Activated CD4-positive, alpha-beta T cell treated with anti-CD3 and anti-CD28 coated beads, Interleukin-2, amount 10 ng/mL, durations not matched to agents 24 days and 14 days (primary cell): ENCODE measurements around the gene DPH3. TPM values are rescaled to one million over a fixed set of nuclear protein-coding genes. Genes with fewer than 3 reads are reported as not detected.
A peak's percentile ranks its signal among the peaks of the same experiment; 100 is the strongest.

Experiments
- DNase-seq: peaks from one replicate; pipeline ENCODE4 v3.0.0; 2022
- H3K27ac Mint-ChIP-seq: one replicate; pipeline ENCODE4 v1.8.0; 2022; ENCODE audit warnings: mild to moderate bottlenecking, mixed read lengths
- H3K27me3 Mint-ChIP-seq: one replicate; pipeline ENCODE4 v1.8.0; 2022; ENCODE audit warnings: mixed read lengths
- H3K36me3 Mint-ChIP-seq: one replicate; pipeline ENCODE4 v1.8.0; 2022; ENCODE audit warnings: low read depth, mild to moderate bottlenecking, mixed read lengths
- H3K4me1 Mint-ChIP-seq: one replicate; pipeline ENCODE4 v1.8.0; 2021; ENCODE audit warnings: mixed read lengths
- H3K4me3 Mint-ChIP-seq: one replicate; pipeline ENCODE4 v1.8.0; 2022; ENCODE audit warnings: mild to moderate bottlenecking, moderate library complexity, mixed read lengths
- H3K9me3 Mint-ChIP-seq: one replicate; pipeline ENCODE4 v1.8.0; 2021; ENCODE audit warnings: mixed read lengths
- intact Hi-C: fragments of 100-400 bp; cut with micrococcal nuclease; formaldehyde crosslinking; loops from one replicate; pipeline ENCODE4 v1.15.1; 2023
- total RNA-seq: library from RNA; stranded (reverse); gene quantifications from 2 replicates; pipeline ENCODE4 v1.2.3, GENCODE V29; 2022

Gene DPH3
- total RNA-seq, 1 donor from 2014 or later: 30.1 TPM

GRCh38 chr3:16247282-16248061 lies 17.3 kb downstream of the DPH3 start:
- Mint-ChIP-seq H3K27me3 (no peaks in the 10 kb centered on the region), H3K27ac (no peak overlapping the region), H3K4me3 (no peak overlapping the region), H3K9me3 (no peaks in the 10 kb centered on the region), H3K4me1 (peaks cover 28% of the 10 kb centered on the region), H3K36me3 (no peaks in the 10 kb centered on the region)
- DNase-seq: peak; percentile 94
- intact Hi-C loops: loop anchor here (1.0 to 10.0 kb wide), 6 partner anchors 69 to 1140 kb away; no protein-coding TSS in a partner anchor

DNA sequence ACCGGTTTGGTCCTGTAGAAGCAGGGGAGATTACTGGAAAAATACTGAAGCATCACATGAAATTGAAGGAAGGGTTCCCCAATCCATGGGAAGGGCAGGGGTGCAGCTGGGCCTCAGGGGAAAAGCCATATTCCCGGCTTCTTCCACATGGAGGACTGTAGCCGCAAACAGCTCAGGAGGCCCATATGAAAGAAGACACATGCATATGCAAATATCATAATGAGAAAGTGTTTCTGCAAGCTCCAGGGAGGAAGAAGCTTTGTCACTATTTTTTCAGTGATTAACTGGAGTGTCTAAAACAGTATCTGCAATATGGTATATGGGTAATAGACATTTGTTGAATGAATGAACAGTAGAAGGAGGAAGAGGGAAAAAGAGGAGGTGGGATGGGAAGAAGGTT lies 19.1 kb downstream of the DPH3 start:
- intact Hi-C loops: loop anchor here (2.0 to 10.0 kb wide), 4 partner anchors 431 to 1138 kb away; no protein-coding TSS in a partner anchor
- Mint-ChIP-seq H3K4me1 (peaks cover 31% of the 10 kb centered on the region), H3K4me3 (no peak overlapping the region)

GRCh38 chr3:16243706-16244490 lies 20.8 kb downstream of the DPH3 start:
- H3K27ac Mint-ChIP-seq: peak overlapping the region; percentile 14
- H3K36me3 Mint-ChIP-seq: no peaks in the 10 kb centered on the region
- no peak overlapping the region for H3K4me3 Mint-ChIP-seq
- DNase-seq: no peak
- intact Hi-C loops: loop anchor here (10.0 kb wide), 1 partner anchor 609 kb away; no protein-coding TSS in a partner anchor
- H3K9me3 Mint-ChIP-seq: no peaks in the 10 kb centered on the region
- peaks cover 33% of the 10 kb centered on the region for H3K4me1 Mint-ChIP-seq
- no peaks in the 10 kb centered on the region for H3K27me3 Mint-ChIP-seq

More for the DNA sequence above, 19.1 kb downstream of the DPH3 start:
- Mint-ChIP-seq H3K27me3 (no peaks in the 10 kb centered on the region), H3K36me3 (no peaks in the 10 kb centered on the region), H3K27ac (no peak overlapping the region), H3K9me3 (no peaks in the 10 kb centered on the region)
- DNase-seq: no peak

DNA sequence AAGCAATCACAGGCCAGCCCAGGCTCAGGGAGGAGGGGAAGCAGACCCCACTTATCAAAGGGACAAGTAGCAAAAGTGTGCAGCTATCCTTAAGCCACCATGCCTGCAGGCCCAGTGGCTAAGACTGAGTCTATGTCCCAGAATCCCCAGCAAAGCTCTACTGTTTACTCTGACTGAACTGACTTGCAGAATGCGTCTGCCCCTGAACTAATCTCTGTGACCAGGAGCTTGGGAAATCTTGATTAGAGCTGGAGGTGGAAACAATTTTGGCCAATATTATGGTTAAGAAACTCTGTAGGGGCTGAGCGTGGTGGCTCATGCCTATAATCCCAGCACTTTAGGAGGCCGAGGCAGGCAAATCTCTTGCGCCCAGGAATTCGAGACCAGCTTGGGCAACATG lies 22.6 kb downstream of the DPH3 start:
- H3K36me3 Mint-ChIP-seq: no peaks in the 10 kb centered on the region
- peaks cover 24% of the 10 kb centered on the region for H3K4me1 Mint-ChIP-seq
- no peaks in the 10 kb centered on the region for H3K27me3 Mint-ChIP-seq
- no peak overlapping the region for H3K27ac Mint-ChIP-seq
- intact Hi-C loops: loop anchor here (10.0 kb wide), 1 partner anchor 607 kb away; no protein-coding TSS in a partner anchor
- no peaks in the 10 kb centered on the region for H3K9me3 Mint-ChIP-seq
- DNase-seq: no peak
- no peak overlapping the region for H3K4me3 Mint-ChIP-seq

DNA sequence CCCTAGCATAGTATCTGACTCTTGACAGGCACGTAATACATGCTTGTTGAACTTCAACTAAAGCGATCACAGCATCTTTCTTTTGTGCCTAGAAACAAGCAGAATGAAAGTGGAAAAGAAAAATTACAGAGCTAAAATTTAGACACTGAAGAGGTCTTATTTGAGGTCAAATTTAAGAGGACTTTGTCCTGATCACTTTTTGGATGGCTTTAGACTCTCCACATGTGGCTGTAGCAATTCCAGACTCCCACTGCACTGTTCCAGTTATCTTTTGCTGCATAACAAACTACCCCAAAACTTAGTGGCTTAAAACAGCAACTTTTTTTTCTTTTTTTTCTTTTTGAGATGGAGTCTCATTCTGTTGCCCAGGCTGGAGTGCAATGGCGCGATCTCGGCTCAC lies 23.5 kb downstream of the DPH3 start:
- Mint-ChIP-seq H3K27ac (no peak overlapping the region), H3K27me3 (no peaks in the 10 kb centered on the region), H3K4me1 (peaks cover 19% of the 10 kb centered on the region), H3K4me3 (no peak overlapping the region), H3K36me3 (no peaks in the 10 kb centered on the region), H3K9me3 (no peaks in the 10 kb centered on the region)
- DNase-seq: no peak
- intact Hi-C loops: loop anchor here (10.0 kb wide), 1 partner anchor 606 kb away; no protein-coding TSS in a partner anchor

GRCh38 chr3:16240229-16241023 lies 24.3 kb downstream of the DPH3 start:
- DNase-seq: no peak
- Mint-ChIP-seq H3K27me3 (no peaks in the 10 kb centered on the region), H3K36me3 (no peaks in the 10 kb centered on the region), H3K9me3 (no peaks in the 10 kb centered on the region), H3K4me3 (no peak overlapping the region), H3K4me1 (peaks cover 17% of the 10 kb centered on the region), H3K27ac (no peak overlapping the region)
- intact Hi-C loops: loop anchor here (10.0 kb wide), 1 partner anchor 606 kb away; no protein-coding TSS in a partner anchor

- Mint-ChIP-seq H3K27me3 (no peaks in the 10 kb centered on the region), H3K4me1 (peaks cover 16% of the 10 kb centered on the region), H3K36me3 (no peaks in the 10 kb centered on the region), H3K27ac (no peak overlapping the region), H3K9me3 (no peaks in the 10 kb centered on the region), H3K4me3 (no peak overlapping the region)
- intact Hi-C loops: loop anchor here (10.0 kb wide), 1 partner anchor 605 kb away; no protein-coding TSS in a partner anchor
- DNase-seq: no peak
Observed at GRCh38 chr3:16239780-16240179, 25.0 kb downstream of the DPH3 start.

DNA sequence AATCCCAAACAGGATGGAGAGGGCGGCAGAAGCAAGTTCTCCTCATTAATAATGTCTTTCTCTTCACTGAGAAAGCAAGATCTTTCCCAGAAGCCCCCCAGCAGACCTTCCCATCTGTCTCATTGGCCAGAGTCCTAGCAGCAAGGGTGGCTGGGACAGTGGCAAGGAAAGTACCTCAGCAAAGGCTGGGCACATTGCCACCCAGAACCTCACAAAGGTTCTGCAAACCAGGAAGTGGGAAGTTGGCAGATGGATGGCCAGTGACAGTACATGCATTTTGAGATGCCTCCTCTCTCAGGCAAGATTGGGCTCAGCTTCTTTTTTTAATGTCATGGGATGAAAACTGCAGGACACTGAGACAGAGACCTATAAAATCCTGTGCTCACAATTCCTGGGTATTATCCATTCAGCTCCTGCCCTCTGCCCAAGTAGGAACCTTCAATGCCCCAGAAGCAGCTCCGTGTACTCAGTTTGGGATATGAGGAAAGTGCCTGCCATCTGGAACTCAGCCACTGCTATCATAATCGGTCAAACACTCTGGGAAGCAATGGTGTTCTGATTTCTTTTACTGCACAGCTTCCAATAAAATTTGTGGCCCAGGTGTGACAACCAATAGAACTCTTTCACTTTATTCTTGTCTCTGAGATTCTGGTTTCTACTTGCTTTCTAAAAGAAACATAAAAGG lies 25.5 kb downstream of the DPH3 start:
- Mint-ChIP-seq H3K36me3 (no peaks in the 10 kb centered on the region), H3K4me1 (peaks cover 15% of the 10 kb centered on the region), H3K27me3 (no peaks in the 10 kb centered on the region), H3K9me3 (no peaks in the 10 kb centered on the region), H3K4me3 (no peak overlapping the region), H3K27ac (no peak overlapping the region)
- intact Hi-C loops: no loop called here
- DNase-seq: no peak

GRCh38 chr3:16236856-16237393 lies 27.8 kb downstream of the DPH3 start:
- H3K27ac Mint-ChIP-seq: no peak overlapping the region
- H3K4me3 Mint-ChIP-seq: no peak overlapping the region
- DNase-seq: no peak
- H3K9me3 Mint-ChIP-seq: peaks cover 4% of the 10 kb centered on the region
- no peaks in the 10 kb centered on the region for H3K36me3 Mint-ChIP-seq
- H3K4me1 Mint-ChIP-seq: peaks cover 7% of the 10 kb centered on the region
- intact Hi-C loops: no loop called here
- H3K27me3 Mint-ChIP-seq: peaks cover 4% of the 10 kb centered on the region

DNA sequence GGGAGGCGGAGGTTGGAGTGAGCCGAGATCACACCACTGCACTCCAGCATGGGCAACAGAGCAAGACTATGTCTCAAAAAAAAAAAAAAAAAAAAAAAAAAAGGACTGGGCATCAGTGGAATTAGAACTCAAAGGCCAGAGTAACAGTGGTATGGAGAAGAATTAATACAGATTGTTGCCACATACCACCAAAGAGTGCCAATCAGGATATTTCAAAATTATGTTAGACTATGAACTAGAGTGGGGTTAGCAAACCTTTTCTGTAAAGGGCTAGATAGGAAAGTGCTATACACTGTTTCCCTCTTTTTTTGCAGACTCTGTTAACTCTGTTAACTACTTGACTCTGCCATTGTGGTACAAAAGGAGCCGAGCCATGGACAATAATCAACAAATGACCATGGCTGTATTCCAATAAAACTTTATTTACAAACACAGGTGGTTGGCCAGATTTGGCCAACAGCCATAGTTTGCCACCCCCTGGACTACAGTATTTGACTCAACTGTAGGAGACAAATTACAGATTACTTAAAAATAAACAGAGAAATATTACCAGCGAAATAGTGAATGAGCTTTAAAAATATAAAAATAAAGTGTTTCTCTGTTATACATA lies 28.6 kb downstream of the DPH3 start:
- H3K27ac Mint-ChIP-seq: no peak overlapping the region
- no peak overlapping the region for H3K4me3 Mint-ChIP-seq
- H3K36me3 Mint-ChIP-seq: no peaks in the 10 kb centered on the region
- peaks cover 4% of the 10 kb centered on the region for H3K27me3 Mint-ChIP-seq
- H3K4me1 Mint-ChIP-seq: peaks cover 7% of the 10 kb centered on the region
- intact Hi-C loops: no loop called here
- peaks cover 4% of the 10 kb centered on the region for H3K9me3 Mint-ChIP-seq
- DNase-seq: no peak

GRCh38 chr3:16234281-16234680 lies 30.5 kb downstream of the DPH3 start:
- Mint-ChIP-seq H3K4me3 (no peak overlapping the region), H3K27me3 (peaks cover 9% of the 10 kb centered on the region), H3K27ac (no peak overlapping the region), H3K9me3 (peaks cover 4% of the 10 kb centered on the region), H3K4me1 (peaks cover 1% of the 10 kb centered on the region), H3K36me3 (no peaks in the 10 kb centered on the region)
- intact Hi-C loops: no loop called here
- DNase-seq: no peak

GRCh38 chr3:16233806-16234205 lies 30.9 kb downstream of the DPH3 start:
- Mint-ChIP-seq H3K4me1 (peaks cover 1% of the 10 kb centered on the region), H3K4me3 (no peak overlapping the region), H3K27ac (no peak overlapping the region), H3K27me3 (peaks cover 9% of the 10 kb centered on the region), H3K36me3 (no peaks in the 10 kb centered on the region), H3K9me3 (peaks cover 4% of the 10 kb centered on the region)
- intact Hi-C loops: no loop called here
- no peak for DNase-seq
